H54 (cell line): ENCODE measurements around the gene ARID5B.

Experiments
- DNase-seq: peaks from one replicate; pipeline ENCODE4 v3.0.0; 2011; ENCODE audit warnings: low spot score, mixed read lengths; ENCODE audit not compliant: insufficient read length
- FAIRE-seq: peaks from 3 replicates; lab custom pipeline; 2011; peaks lifted over from hg19 to GRCh38; lab: Jason Lieb, UNC
- POLR2A ChIP-seq: IDR thresholded peaks from 2 replicates; pipeline ENCODE4 v1.6.1; 2011; ENCODE audit warnings: low read depth, mild to moderate bottlenecking, low read length

The ARID5B gene

GRCh38 chr10:62115842-62116241, 214.3 kb downstream of the ARID5B start:
- no peak for TF ChIP-seq POLR2A
- FAIRE-seq (no peak), DNase-seq (no peak)

GRCh38 chr10:62116896-62117295, 215.4 kb downstream of the ARID5B start:
- no peak for FAIRE-seq
- DNase-seq, result no peak
- no peak for TF ChIP-seq POLR2A

- FAIRE-seq, result peak; percentile 15
- TF ChIP-seq POLR2A, result no peak
- DNase-seq, result no peak
These were observed 219.7 kb downstream of the ARID5B start for GRCh38 chr10:62121187-62121530.

- FAIRE-seq, result no peak
- DNase-seq, result no peak
- TF ChIP-seq POLR2A, result no peak
These were observed 226.5 kb downstream of the ARID5B start for GRCh38 chr10:62127975-62128374.

GRCh38 chr10:62130948-62131347, 229.4 kb downstream of the ARID5B start:
- DNase-seq (peak; percentile 39), FAIRE-seq (peak; percentile 98)
- TF ChIP-seq POLR2A, result no peak

- DNase-seq (no peak), FAIRE-seq (no peak)
- TF ChIP-seq POLR2A, result no peak
These were observed 230.2 kb downstream of the ARID5B start for GRCh38 chr10:62131724-62132123.

GRCh38 chr10:62133618-62134017, 232.1 kb downstream of the ARID5B start:
- no peak for TF ChIP-seq POLR2A
- DNase-seq, result no peak
- FAIRE-seq, result no peak

- TF ChIP-seq POLR2A, result no peak
- FAIRE-seq, result no peak
- no peak for DNase-seq
These were observed 235.4 kb downstream of the ARID5B start for GRCh38 chr10:62136931-62137330.
